H1 (cell line): ENCODE measurements around the gene DISC1. TPM values are rescaled to one million over a fixed set of nuclear protein-coding genes. Genes with fewer than 3 reads are reported as not detected.

Source experiments
- CTCF ChIA-PET: fragments of 300-600 bp; sonication (Branson Sonifier 250); formaldehyde crosslinking; loops from one replicate; lab custom pipeline; 2021; ENCODE audit not compliant: partially characterized antibody; lab: Charles Lee
- POLR2A ChIA-PET: fragments of 300-600 bp; sonication (Branson Sonifier 250); formaldehyde crosslinking; loops from one replicate; lab custom pipeline; 2021; ENCODE audit warnings: inconsistent platforms; ENCODE audit not compliant: partially characterized antibody; lab: Charles Lee
- DNase-seq, 2 experiments: peaks; one replicate each; pipeline versions ENCODE4 v3.0.0 to v3.0.0-alpha.2; 2010 to 2022; ENCODE audit warnings: low spot score in 2 of 2, low read depth in 1 of 2, mixed read lengths in 1 of 2
- FAIRE-seq: peaks from 2 replicates; lab custom pipeline; 2011; peaks lifted over from hg19 to GRCh38; lab: Jason Lieb, UNC
- H2AFZ ChIP-seq: 2 replicates; pipeline ENCODE4 v1.8.1; 2012; ENCODE audit warnings: low read length, inconsistent platforms
- H2AK5ac ChIP-seq: 2 replicates; pipeline ENCODE4 v1.6.1; 2013; ENCODE audit warnings: low read depth, low read length
- H2BK120ac ChIP-seq: replicated peaks from 2 replicates; pipeline ENCODE3; 2013; ENCODE audit warnings: low read depth, low read length, inconsistent platforms
- H2BK12ac ChIP-seq: 2 replicates; pipeline ENCODE4 v1.6.1; 2013; ENCODE audit warnings: low read depth, low read length
- H2BK15ac ChIP-seq: 2 replicates; pipeline ENCODE4 v1.6.1; 2013; ENCODE audit warnings: low read length
- H2BK20ac ChIP-seq: 2 replicates; pipeline ENCODE4 v1.6.1; 2013; ENCODE audit warnings: low read length
- H2BK5ac ChIP-seq: 2 replicates; pipeline ENCODE4 v1.6.1; 2013; ENCODE audit warnings: low read depth, low read length
- H3K14ac ChIP-seq: 2 replicates; pipeline ENCODE4 v1.6.1; 2013; ENCODE audit warnings: inconsistent platforms; ENCODE audit not compliant: insufficient read length
- H3K18ac ChIP-seq: 2 replicates; pipeline ENCODE4 v1.6.1; 2013; ENCODE audit warnings: low read length; ENCODE audit errors: extremely low read depth
- H3K23ac ChIP-seq: 2 replicates; pipeline ENCODE4 v1.6.1; 2013; ENCODE audit warnings: inconsistent platforms; ENCODE audit not compliant: insufficient read length
- H3K23me2 ChIP-seq: 2 replicates; pipeline ENCODE4 v1.6.1; 2013; ENCODE audit warnings: low read depth, low read length
- H3K27ac ChIP-seq: 2 replicates; pipeline ENCODE4 v1.6.1; 2011; ENCODE audit warnings: low read depth, low read length, inconsistent platforms
- H3K27me3 ChIP-seq, 4 experiments: replicated peaks in 1 of 4; 1 replicate in 1 of 4; 2 replicates in 3 of 4; pipeline versions ENCODE4 v1.6.1 to v1.8.1; 2011 to 2013; ENCODE audit warnings: low read length in 3 of 4, mild to moderate bottlenecking in 3 of 4, inconsistent platforms in 2 of 4, mixed read lengths in 2 of 4, moderate library complexity in 1 of 4; ENCODE audit not compliant: control insufficient read depth in 3 of 4, insufficient read depth in 3 of 4; ENCODE audit errors: extremely low read depth in 1 of 4
- H3K36me3 ChIP-seq, 4 experiments: 2 replicates each; pipeline versions ENCODE4 v1.6.1 to v1.8.1; 2011 to 2013; ENCODE audit warnings: mild to moderate bottlenecking in 4 of 4, low read length in 3 of 4, moderate library complexity in 2 of 4, control low read depth in 1 of 4, inconsistent platforms in 1 of 4; ENCODE audit not compliant: insufficient read depth in 4 of 4, control insufficient read depth in 2 of 4
- H3K4ac ChIP-seq: replicated peaks from 2 replicates; pipeline ENCODE3; 2013; ENCODE audit warnings: low read length, low read depth, mixed read lengths, inconsistent platforms; ENCODE audit not compliant: insufficient read length
- H3K4me1 ChIP-seq, 4 experiments: replicated peaks in 1 of 4; 1 replicate in 1 of 4; 2 replicates in 3 of 4; pipeline versions ENCODE4 v1.6.1 to v1.8.1; 2011 to 2013; ENCODE audit warnings: low read length in 3 of 4, inconsistent platforms in 2 of 4, mixed read lengths in 1 of 4; ENCODE audit not compliant: insufficient read depth in 4 of 4, control insufficient read depth in 3 of 4
- H3K4me2 ChIP-seq, 2 experiments: 2 replicates each; pipeline versions ENCODE4 v1.6.1 to v1.8.1; 2011 to 2013; ENCODE audit warnings: low read depth in 2 of 2, low read length in 2 of 2, control low read depth in 1 of 2, inconsistent platforms in 1 of 2, mild to moderate bottlenecking in 1 of 2; ENCODE audit not compliant: insufficient read depth in 1 of 2
- H3K4me3 ChIP-seq, 4 experiments: fragments of 200-600, 300-600 bp in 1 of 4; sonication (generic), shearing (Covaris generic), sonication (Bioruptor Twin) in 1 of 4; 2 replicates each; pipeline versions ENCODE4 v1.5.1 to v1.8.1; 2011 to 2016; ENCODE audit warnings: low read length in 4 of 4, low read depth in 3 of 4, control low read depth in 2 of 4, inconsistent platforms in 2 of 4, mild to moderate bottlenecking in 2 of 4, mixed read lengths in 1 of 4, moderate library complexity in 1 of 4; ENCODE audit not compliant: insufficient read depth in 2 of 4; ENCODE audit errors: extremely low read depth in 1 of 4
- H3K56ac ChIP-seq: replicated peaks from 2 replicates; pipeline ENCODE3; 2013; ENCODE audit warnings: low read depth, mild to moderate bottlenecking, mixed read lengths, low read length, inconsistent platforms; ENCODE audit not compliant: insufficient read length
- H3K79me1 ChIP-seq: 2 replicates; pipeline ENCODE4 v1.6.1; 2013; ENCODE audit warnings: low read depth, low read length, control low read depth
- H3K79me2 ChIP-seq, 2 experiments: 2 replicates each; pipeline versions ENCODE4 v1.6.1 to v1.8.1; 2012 to 2013; ENCODE audit warnings: low read length in 2 of 2, mild to moderate bottlenecking in 2 of 2, inconsistent platforms in 1 of 2; ENCODE audit not compliant: insufficient read depth in 2 of 2, control insufficient read depth in 1 of 2
- H3K9ac ChIP-seq, 4 experiments: replicated peaks in 1 of 4; 1 replicate in 1 of 4; 2 replicates in 3 of 4; pipeline versions ENCODE4 v1.6.1 to v1.8.1; 2011 to 2013; ENCODE audit warnings: low read depth in 3 of 4, low read length in 3 of 4, control low read depth in 2 of 4, mild to moderate bottlenecking in 2 of 4, moderate library complexity in 2 of 4, inconsistent platforms in 1 of 4; ENCODE audit errors: extremely low read depth in 1 of 4
- H3K9me3 ChIP-seq, 2 experiments: 2 replicates each; pipeline versions ENCODE4 v1.6.1 to v1.8.1; 2012 to 2013; ENCODE audit warnings: mild to moderate bottlenecking in 2 of 2, moderate library complexity in 2 of 2, control low read depth in 1 of 2, inconsistent platforms in 1 of 2, low read depth in 1 of 2, low read length in 1 of 2, mixed read lengths in 1 of 2; ENCODE audit not compliant: insufficient read depth in 2 of 2
- H4K20me1 ChIP-seq, 2 experiments: replicated peaks in 1 of 2; 2 replicates each; pipeline versions ENCODE3 to v1.8.1; 2011 to 2013; ENCODE audit warnings: inconsistent platforms in 2 of 2, low read length in 2 of 2, mild to moderate bottlenecking in 1 of 2; ENCODE audit not compliant: insufficient read depth in 2 of 2, control insufficient read depth in 1 of 2
- H4K5ac ChIP-seq: 2 replicates; pipeline ENCODE4 v1.6.1; 2013; ENCODE audit warnings: low read length, low read depth, mixed read lengths, inconsistent platforms; ENCODE audit not compliant: insufficient read length
- H4K8ac ChIP-seq: 2 replicates; pipeline ENCODE4 v1.8.0; 2013; ENCODE audit warnings: mild to moderate bottlenecking, moderate library complexity, low read length, inconsistent platforms; ENCODE audit not compliant: insufficient read depth; ENCODE audit errors: extremely low read depth
- H4K91ac ChIP-seq: replicated peaks from 2 replicates; pipeline ENCODE3; 2013; ENCODE audit warnings: low read length, mixed read lengths, inconsistent platforms; ENCODE audit not compliant: insufficient read length
- ATF2 ChIP-seq: IDR thresholded peaks from 2 replicates; pipeline ENCODE4 v1.6.1; 2012; ENCODE audit warnings: low read length, inconsistent platforms
- BCL11A ChIP-seq, 2 experiments: IDR thresholded peaks; one replicate each; pipeline ENCODE4 v1.6.1; 2011; ENCODE audit warnings: low read depth in 2 of 2, low read length in 2 of 2, mild to moderate bottlenecking in 2 of 2
- EGR1 ChIP-seq: IDR thresholded peaks from 2 replicates; pipeline ENCODE4 v1.6.1; 2011; ENCODE audit warnings: low read depth, low read length, borderline replicate concordance
- KDM5A ChIP-seq: fragments of 200-600 bp; IDR thresholded peaks from 2 replicates; pipeline ENCODE4 v1.7.1; 2012; ENCODE audit warnings: mild to moderate bottlenecking, low read length, inconsistent platforms, mixed read lengths
- RNF2 ChIP-seq: fragments of 200-900, 300-1000 bp; sonication (generic); IDR thresholded peaks from 2 replicates; pipeline ENCODE4 v1.7.1; 2016; ENCODE audit warnings: borderline replicate concordance, low read depth, mild to moderate bottlenecking, antibody characterized with exemption, low read length; ENCODE audit not compliant: poor library complexity, severe bottlenecking; ENCODE audit errors: missing control alignments
- SUZ12 ChIP-seq: fragments of 200-600 bp; sonication (generic); IDR thresholded peaks from 2 replicates; pipeline ENCODE4 v1.6.1; 2012; ENCODE audit warnings: mild to moderate bottlenecking, inconsistent platforms, low read length, moderate library complexity, mixed read lengths
- YY1 ChIP-seq: IDR thresholded peaks from 2 replicates; pipeline ENCODE4 v1.6.1; 2011; ENCODE audit warnings: low read depth, mild to moderate bottlenecking, low read length
- WGBS, 2 experiments: shearing (Covaris generic) in 1 of 2; methylation state at CpG; one replicate each; pipeline versions ENCODE4 v1.1.6 to v1.1.7; 2013 to 2015; ENCODE audit warnings: low lambda C conversion rate in 2 of 2, mixed read lengths in 2 of 2, inconsistent platforms in 1 of 2, low coverage in 1 of 2, missing lambda C conversion rate in 1 of 2; ENCODE audit not compliant: insufficient replicate concordance in 2 of 2, insufficient coverage in 1 of 2, insufficient read length in 1 of 2; ENCODE audit errors: extremely low coverage in 1 of 2, missing lambda C conversion rate in 1 of 2; 5-methylcytosine and 5-hydroxymethylcytosine counted together
- polyA plus RNA-seq, 7 experiments: library from polyadenylated mRNA; depleted of rRNA in 3 of 7; stranded (reverse) in 5 of 7; unstranded in 2 of 7; fragments of >200 nt in 5 of 7; fragments of 200-250 nt in 2 of 7; gene quantifications; 1 replicate in 5 of 7; 2 replicates in 1 of 7; 4 replicates in 1 of 7; pipeline versions ENCODE4 v1.2.1 to v1.2.3, GENCODE V29; 2011 to 2013; ENCODE audit warnings: missing spikeins in 2 of 7, mixed read lengths in 2 of 7
- total RNA-seq: library from RNA; stranded (reverse); fragmentation: NEBNext Ultra II Directional; extraction: Animal tissue kit (Norgen Biotek cat#: 25700); gene quantifications from 2 replicates; pipeline ENCODE4 v1.2.1, GENCODE V29; 2021
- TF ChIP-seq, protein P1 (sequence below): IDR thresholded peaks from 2 replicates; pipeline ENCODE4 v1.6.1; 2012; ENCODE audit warnings: inconsistent platforms

The DISC1 gene
- total and polyA plus RNA-seq, 2 of the 8 experiments (the other 6 are each of a cell fraction or from before 2014, with no cell fraction given): 1.1 to 3.5 TPM

GRCh38 chr1:231694465-231695077 lies 68.0 kb downstream of the DISC1 start:
- no peak overlapping the region for H3K18ac ChIP-seq
- no peaks in the 10 kb centered on the region for H3K36me3 ChIP-seq
- no peak overlapping the region for H2BK12ac ChIP-seq
- no peak overlapping the region for H2AK5ac ChIP-seq
- TF ChIP-seq ATF2: no peak
- no peak for TF ChIP-seq YY1
- no peak for TF ChIP-seq SUZ12
- TF ChIP-seq EGR1: no peak
- no peak for TF ChIP-seq RNF2
- TF ChIP-seq, protein P1, sequence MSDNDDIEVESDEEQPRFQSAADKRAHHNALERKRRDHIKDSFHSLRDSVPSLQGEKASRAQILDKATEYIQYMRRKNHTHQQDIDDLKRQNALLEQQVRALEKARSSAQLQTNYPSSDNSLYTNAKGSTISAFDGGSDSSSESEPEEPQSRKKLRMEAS: no peak
- TF ChIP-seq BCL11A (IDR thresholded peaks at IDR 0.05; ENCODE audit: low read depth in 2 of 2, low read length in 2 of 2): no peak
- TF ChIP-seq KDM5A: no peak
- no peak overlapping the region for H3K56ac ChIP-seq
- peaks cover 3 to 10% (median 4%) of the 10 kb centered on the region in 4 experiments for H3K4me1 ChIP-seq
- no peak overlapping the region for H3K4ac ChIP-seq
- H3K27ac ChIP-seq: no peak overlapping the region
- no peak overlapping the region for H2AFZ ChIP-seq
- H3K9ac ChIP-seq: no peak overlapping the region
- no peaks in the 10 kb centered on the region for H3K79me2 ChIP-seq
- no peak overlapping the region for H3K4me3 ChIP-seq
- no peak overlapping the region for H4K91ac ChIP-seq
- H2BK120ac ChIP-seq: no peak overlapping the region
- no peaks in the 10 kb centered on the region for H4K20me1 ChIP-seq
- no peak overlapping the region for H2BK5ac ChIP-seq
- H4K5ac ChIP-seq: no peak overlapping the region
- DNase-seq: no peak
- no peak overlapping the region for H3K4me2 ChIP-seq
- no peaks in the 10 kb centered on the region for H3K79me1 ChIP-seq
- ChIA-PET POLR2A (no interaction called here), CTCF (interaction anchor here (0.6 to 3.3 kb wide), 8 partner anchors 9 to 262 kb away, joined by 3 to 25 read pairs (median 4); no protein-coding TSS in a partner anchor)
- H3K23ac ChIP-seq: no peak overlapping the region
- 90% methylated on average over 17 of the region's 18 CpGs; no CpG with 5 or more reads in 1 of the 2 experiments for WGBS, 2 experiments
- H3K9me3 ChIP-seq: no peaks in the 10 kb centered on the region
- H2BK15ac ChIP-seq: no peak overlapping the region
- H3K27me3 ChIP-seq: no peaks in the 10 kb centered on the region; a peak in 1 of 7 replicates
- H3K14ac ChIP-seq: no peak overlapping the region
- H3K23me2 ChIP-seq: peaks cover 2% of the 10 kb centered on the region; the same call in 1 of the 2 replicates
- no peak for FAIRE-seq
- no peak overlapping the region for H4K8ac ChIP-seq
- H2BK20ac ChIP-seq: no peak overlapping the region
